IPS-18c (cell line): ENCODE results near the gene CYB5A.

Experiments used
- H3K4me3 ChIP-seq: 2 replicates; pipeline ENCODE4 v1.7.0; 2013; ENCODE audit warnings: low read depth, mild to moderate bottlenecking, low read length, moderate library complexity; ENCODE audit not compliant: insufficient read depth
- H3K9me3 ChIP-seq: one replicate; pipeline ENCODE4 v1.6.1; 2013; ENCODE audit warnings: mild to moderate bottlenecking, low read length, moderate library complexity; ENCODE audit not compliant: control insufficient read depth, insufficient read depth

Gene CYB5A

GRCh38 chr18:74284191-74284979 lies 7.4 kb downstream of the CYB5A start:
- no peak overlapping the region for H3K4me3 ChIP-seq
- H3K9me3 ChIP-seq: no peaks in the 10 kb centered on the region

- Histone ChIP-seq H3K9me3 (no peaks in the 10 kb centered on the region), H3K4me3 (no peak overlapping the region; the same call in 1 of the 2 replicates)
Observed at GRCh38 chr18:74283646-74284045, 8.1 kb downstream of the CYB5A start.

GRCh38 chr18:74282755-74283554 lies 8.8 kb downstream of the CYB5A start:
- no peak overlapping the region; the same call in 1 of the 2 replicates for H3K4me3 ChIP-seq
- no peaks in the 10 kb centered on the region for H3K9me3 ChIP-seq

GRCh38 chr18:74281980-74282754 lies 9.6 kb downstream of the CYB5A start:
- H3K9me3 ChIP-seq: no peaks in the 10 kb centered on the region
- 0 out of 2 replicates have a peak overlapping the region, but pooled peaks have one; percentile 10 for H3K4me3 ChIP-seq

- H3K9me3 ChIP-seq: no peaks in the 10 kb centered on the region
- H3K4me3 ChIP-seq: 0 out of 2 replicates have a peak overlapping the region, but pooled peaks have one; percentile 10
Observed at GRCh38 chr18:74281011-74281979, 10.5 kb downstream of the CYB5A start.

GRCh38 chr18:74278983-74279382 lies 12.8 kb downstream of the CYB5A start:
- Histone ChIP-seq H3K4me3 (no peak overlapping the region), H3K9me3 (no peaks in the 10 kb centered on the region)

GRCh38 chr18:74278058-74278457 lies 13.7 kb downstream of the CYB5A start:
- Histone ChIP-seq H3K4me3 (no peak overlapping the region), H3K9me3 (no peaks in the 10 kb centered on the region)

GRCh38 chr18:74277296-74277695 lies 14.5 kb downstream of the CYB5A start:
- Histone ChIP-seq H3K4me3 (no peak overlapping the region), H3K9me3 (no peaks in the 10 kb centered on the region)

GRCh38 chr18:74276609-74277008 lies 15.2 kb downstream of the CYB5A start:
- Histone ChIP-seq H3K9me3 (no peaks in the 10 kb centered on the region), H3K4me3 (no peak overlapping the region)

GRCh38 chr18:74275736-74276135 lies 16.0 kb downstream of the CYB5A start:
- no peak overlapping the region for H3K4me3 ChIP-seq
- H3K9me3 ChIP-seq: no peaks in the 10 kb centered on the region

- Histone ChIP-seq H3K4me3 (no peak overlapping the region), H3K9me3 (no peaks in the 10 kb centered on the region)
Observed at GRCh38 chr18:74274700-74275099, 17.1 kb downstream of the CYB5A start.

GRCh38 chr18:74273394-74273793 lies 18.4 kb downstream of the CYB5A start:
- no peak overlapping the region for H3K4me3 ChIP-seq

GRCh38 chr18:74271635-74272034 lies 20.1 kb downstream of the CYB5A start:
- Histone ChIP-seq H3K9me3 (no peaks in the 10 kb centered on the region), H3K4me3 (no peak overlapping the region)

More at GRCh38 chr18:74273394-74273793, 18.4 kb downstream of the CYB5A start:
- H3K9me3 ChIP-seq: no peaks in the 10 kb centered on the region

GRCh38 chr18:74268933-74269620 lies 22.7 kb downstream of the CYB5A start:
- Histone ChIP-seq H3K9me3 (no peaks in the 10 kb centered on the region), H3K4me3 (no peak overlapping the region)

GRCh38 chr18:74268175-74268574 lies 23.6 kb downstream of the CYB5A start:
- Histone ChIP-seq H3K4me3 (no peak overlapping the region), H3K9me3 (no peaks in the 10 kb centered on the region)

- Histone ChIP-seq H3K9me3 (no peaks in the 10 kb centered on the region), H3K4me3 (no peak overlapping the region)
Observed at GRCh38 chr18:74266161-74266560, 25.6 kb downstream of the CYB5A start.
